ENCODE data around the gene PANK3. TPM values are rescaled to one million over a fixed set of nuclear protein-coding genes. Genes with fewer than 3 reads are reported as not detected.
"Not testable (repeated sequence)": the region's sequence is repeated elsewhere in the genome, so short reads cannot be mapped to it uniquely, and the experiment has no call there.

PANK3 gene
- total RNA-seq, 1 experiment from 2014 or later: 99.6 TPM

DNA sequence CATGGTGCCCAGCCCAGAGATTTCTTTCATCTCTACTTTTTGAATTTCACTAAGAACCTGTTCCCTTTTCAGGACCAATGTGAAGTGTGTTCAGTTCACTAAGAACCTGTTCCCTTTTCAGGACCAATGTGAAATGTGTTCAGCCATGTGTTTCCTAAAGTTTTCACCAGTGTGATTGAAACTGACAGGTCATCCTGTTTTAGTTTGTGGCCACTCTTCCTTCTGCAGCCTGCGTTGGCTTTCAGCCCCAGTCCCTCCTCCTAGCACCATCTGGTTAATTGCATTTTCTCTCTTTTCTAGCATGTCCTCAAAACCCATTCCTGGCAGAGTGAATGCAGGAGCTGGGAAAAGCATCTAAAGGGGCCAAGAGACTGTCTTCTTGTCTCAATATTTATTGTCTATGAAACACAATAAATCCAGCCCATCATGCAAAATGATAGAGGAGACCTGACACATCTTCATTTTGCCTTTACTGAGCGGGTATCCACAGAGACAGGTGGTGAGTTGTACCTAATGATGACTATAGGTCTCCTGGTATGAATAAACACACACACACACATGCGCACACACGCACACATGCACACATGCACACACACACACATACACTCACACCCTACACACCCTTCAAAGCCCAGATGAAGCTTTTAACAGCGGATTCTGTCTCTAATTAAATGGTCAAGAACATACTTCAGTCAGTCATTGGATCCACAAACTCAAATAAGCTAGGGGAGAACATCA lies 6.1 kb upstream of the PANK3 start:
- Histone ChIP-seq H3K27me3 (replicated peaks; ENCODE audit: control insufficient read depth, insufficient read depth, low read length) (no peaks in the 10 kb centered on the region), H3K9me3 (no peaks in the 10 kb centered on the region), H3K4me1 (peaks cover 9% of the 10 kb centered on the region; the same call in 1 of the 2 replicates), H3K4me3 (ENCODE audit: low read depth, low read length) (no peak overlapping the region), H3K36me3 (ENCODE audit: control insufficient read depth, insufficient read depth, low read length) (no peaks in the 10 kb centered on the region)
- no peak for DNase-seq
- Mint-ChIP-seq H3K4me1 (ENCODE audit: low read depth, unreplicated experiment) (peaks cover 18% of the 10 kb centered on the region), H3K27ac (ENCODE audit: unreplicated experiment) (no peak overlapping the region), H3K27me3 (ENCODE audit: insufficient read depth, unreplicated experiment) (no peaks in the 10 kb centered on the region), H3K4me3 (ENCODE audit: unreplicated experiment) (no peak overlapping the region), H3K9me3 (ENCODE audit: unreplicated experiment) (no peaks in the 10 kb centered on the region), H3K36me3 (ENCODE audit: insufficient read depth, unreplicated experiment) (no peaks in the 10 kb centered on the region)
- TF ChIP-seq, protein P1, sequence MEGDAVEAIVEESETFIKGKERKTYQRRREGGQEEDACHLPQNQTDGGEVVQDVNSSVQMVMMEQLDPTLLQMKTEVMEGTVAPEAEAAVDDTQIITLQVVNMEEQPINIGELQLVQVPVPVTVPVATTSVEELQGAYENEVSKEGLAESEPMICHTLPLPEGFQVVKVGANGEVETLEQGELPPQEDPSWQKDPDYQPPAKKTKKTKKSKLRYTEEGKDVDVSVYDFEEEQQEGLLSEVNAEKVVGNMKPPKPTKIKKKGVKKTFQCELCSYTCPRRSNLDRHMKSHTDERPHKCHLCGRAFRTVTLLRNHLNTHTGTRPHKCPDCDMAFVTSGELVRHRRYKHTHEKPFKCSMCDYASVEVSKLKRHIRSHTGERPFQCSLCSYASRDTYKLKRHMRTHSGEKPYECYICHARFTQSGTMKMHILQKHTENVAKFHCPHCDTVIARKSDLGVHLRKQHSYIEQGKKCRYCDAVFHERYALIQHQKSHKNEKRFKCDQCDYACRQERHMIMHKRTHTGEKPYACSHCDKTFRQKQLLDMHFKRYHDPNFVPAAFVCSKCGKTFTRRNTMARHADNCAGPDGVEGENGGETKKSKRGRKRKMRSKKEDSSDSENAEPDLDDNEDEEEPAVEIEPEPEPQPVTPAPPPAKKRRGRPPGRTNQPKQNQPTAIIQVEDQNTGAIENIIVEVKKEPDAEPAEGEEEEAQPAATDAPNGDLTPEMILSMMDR (IDR thresholded peaks at IDR 0.05; ENCODE audit: insufficient read depth in 1 of 2, low read depth in 1 of 2, low read length in 1 of 2, severe bottlenecking in 1 of 2, unreplicated experiment in 1 of 2): no peak
- ChIA-PET POLR2A (no interaction called here), CTCF (no interaction called here)
- intact Hi-C loops (cut with micrococcal nuclease; ENCODE audit: unreplicated experiment): no loop called here
- no TSS peak for BruUV-seq (replicated peaks)

GRCh38 chr5:168583742-168584482 lies 4.7 kb upstream of the PANK3 start:
- Histone ChIP-seq H3K9me3 (no peaks in the 10 kb centered on the region), H3K27me3 (replicated peaks; ENCODE audit: control insufficient read depth, insufficient read depth, low read length) (no peaks in the 10 kb centered on the region), H3K36me3 (ENCODE audit: control insufficient read depth, insufficient read depth, low read length) (no peaks in the 10 kb centered on the region), H3K4me3 (ENCODE audit: low read depth, low read length) (no peak overlapping the region), H3K4me1 (0 out of 2 replicates have a peak, but pooled peaks cover 4% of the 10 kb centered on the region)
- Mint-ChIP-seq H3K36me3 (ENCODE audit: insufficient read depth, unreplicated experiment) (peaks cover 11% of the 10 kb centered on the region), H3K27me3 (ENCODE audit: insufficient read depth, unreplicated experiment) (no peaks in the 10 kb centered on the region), H3K9me3 (ENCODE audit: unreplicated experiment) (no peaks in the 10 kb centered on the region), H3K4me3 (ENCODE audit: unreplicated experiment) (no peak overlapping the region), H3K4me1 (ENCODE audit: low read depth, unreplicated experiment) (peaks cover 11% of the 10 kb centered on the region), H3K27ac (ENCODE audit: unreplicated experiment) (no peak overlapping the region)
- ChIA-PET CTCF (no interaction called here), POLR2A (no interaction called here)
- BruUV-seq (replicated peaks): no TSS peak
- no peak for DNase-seq
- intact Hi-C loops (cut with micrococcal nuclease; ENCODE audit: unreplicated experiment): no loop called here
- TF ChIP-seq, protein P1 (IDR thresholded peaks at IDR 0.05; ENCODE audit: insufficient read depth in 1 of 2, low read depth in 1 of 2, low read length in 1 of 2, severe bottlenecking in 1 of 2, unreplicated experiment in 1 of 2): no peak

DNA sequence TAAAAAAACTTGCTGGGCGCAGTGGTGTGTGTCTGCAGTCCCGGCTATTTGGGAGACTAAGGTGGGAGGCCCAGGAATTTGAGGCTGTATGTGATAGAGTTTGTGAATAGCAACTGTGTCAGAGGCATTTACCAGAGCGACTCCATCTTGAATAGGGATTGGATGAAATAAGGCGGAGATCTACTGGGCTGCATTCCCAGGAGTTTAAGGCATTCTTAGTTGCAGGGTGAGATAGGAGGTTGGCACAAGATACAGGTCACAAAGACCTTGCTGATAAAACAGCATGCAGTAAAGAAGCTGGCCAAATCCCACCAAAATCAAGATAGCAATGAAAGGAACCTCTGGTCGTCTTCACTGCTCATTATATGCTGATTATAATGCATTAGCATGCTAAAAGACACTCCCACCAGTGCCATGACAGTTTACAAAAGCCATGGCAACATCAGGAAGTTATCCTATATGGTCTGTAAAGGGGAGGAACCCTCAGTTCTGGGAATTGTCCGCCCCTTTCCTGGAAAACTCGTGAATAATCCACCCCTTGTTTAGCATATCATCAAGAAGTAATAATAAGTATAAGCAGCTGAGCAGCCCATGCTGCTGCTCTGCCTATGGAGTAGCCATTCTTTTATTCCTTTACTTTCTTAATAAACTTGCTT lies 1.8 kb upstream of the PANK3 start:
- H3K36me3 ChIP-seq (ENCODE audit: control insufficient read depth, insufficient read depth, low read length); CTCF ChIA-PET; H3K9me3 ChIP-seq; H3K27ac Mint-ChIP-seq (ENCODE audit: unreplicated experiment); DNase-seq; BruUV-seq (replicated peaks); POLR2A ChIA-PET; H3K4me1 ChIP-seq; H3K27me3 Mint-ChIP-seq (ENCODE audit: insufficient read depth, unreplicated experiment); intact Hi-C loops (cut with micrococcal nuclease; ENCODE audit: unreplicated experiment); H3K27me3 ChIP-seq (replicated peaks; ENCODE audit: control insufficient read depth, insufficient read depth, low read length); H3K9me3 Mint-ChIP-seq (ENCODE audit: unreplicated experiment); H3K4me3 ChIP-seq (ENCODE audit: low read depth, low read length): not testable (repeated sequence)
- Mint-ChIP-seq H3K36me3 (ENCODE audit: insufficient read depth, unreplicated experiment) (peaks cover 21% of the 10 kb centered on the region), H3K4me1 (ENCODE audit: low read depth, unreplicated experiment) (peaks cover 10% of the 10 kb centered on the region), H3K4me3 (ENCODE audit: unreplicated experiment) (peak overlapping the region; percentile 92)
